DOHH2 (cell line): Measurements from ENCODE around the gene NAV2.

Source experiments
- H3F3A ChIP-seq: fragments of 200-600 bp; sonication (generic), shearing (Covaris generic); 2 replicates; pipeline ENCODE4 v1.6.0; 2016; ENCODE audit warnings: antibody characterized with exemption, mild to moderate bottlenecking; ENCODE audit not compliant: control insufficient read depth, insufficient read depth
- H3K27ac ChIP-seq: fragments of 200-600 bp; sonication (generic); 2 replicates; pipeline ENCODE4 v1.5.1; 2014; ENCODE audit warnings: low read depth, mild to moderate bottlenecking, low read length, moderate library complexity
- H3K27me3 ChIP-seq: fragments of 200-600 bp; sonication (generic); 2 replicates; pipeline ENCODE4 v1.6.1; 2014; ENCODE audit warnings: mild to moderate bottlenecking, low read length, mixed read lengths; ENCODE audit not compliant: control insufficient read depth
- H3K36me3 ChIP-seq: fragments of 200-600 bp; sonication (generic); 2 replicates; pipeline ENCODE4 v1.6.1; 2014; ENCODE audit warnings: mild to moderate bottlenecking, low read length, moderate library complexity, mixed read lengths; ENCODE audit not compliant: control insufficient read depth
- H3K4me1 ChIP-seq: fragments of 200-600 bp; sonication (generic); 2 replicates; pipeline ENCODE4 v1.6.1; 2014; ENCODE audit warnings: mild to moderate bottlenecking, low read length, mixed read lengths; ENCODE audit not compliant: control insufficient read depth
- H3K4me2 ChIP-seq: fragments of 200-600 bp; sonication (generic); 2 replicates; pipeline ENCODE4 v1.6.0; 2014; ENCODE audit warnings: mild to moderate bottlenecking, low read length, moderate library complexity
- H3K4me3 ChIP-seq: fragments of 200-600 bp; sonication (generic); 2 replicates; pipeline ENCODE4 v1.5.1; 2014; ENCODE audit warnings: mild to moderate bottlenecking, low read length, mixed read lengths
- H3K79me2 ChIP-seq: fragments of 200-600 bp; sonication (generic); 2 replicates; pipeline ENCODE4 v1.6.1; 2014; ENCODE audit warnings: mild to moderate bottlenecking, low read length, mixed read lengths; ENCODE audit not compliant: control insufficient read depth
- H3K9me2 ChIP-seq: fragments of 200-600 bp; sonication (generic); replicated peaks from 2 replicates; pipeline ENCODE4 v1.6.1; 2014; ENCODE audit warnings: mild to moderate bottlenecking, low read length, mixed read lengths; ENCODE audit not compliant: control insufficient read depth
- H3K9me3 ChIP-seq: fragments of 200-600 bp; sonication (generic); 2 replicates; pipeline ENCODE4 v1.6.1; 2014; ENCODE audit warnings: antibody characterized with exemption, low read length, mixed read lengths; ENCODE audit not compliant: control insufficient read depth, insufficient read depth
- H4K20me1 ChIP-seq: fragments of 200-600 bp; sonication (generic); 2 replicates; pipeline ENCODE4 v1.6.0; 2014; ENCODE audit warnings: low read depth, mild to moderate bottlenecking, antibody characterized with exemption, low read length, moderate library complexity; ENCODE audit not compliant: control insufficient read depth, insufficient read depth
- EZH2phosphoT487 ChIP-seq: fragments of 200-600 bp; sonication (generic); IDR thresholded peaks from 2 replicates; pipeline ENCODE4 v1.6.1; 2017; ENCODE audit warnings: borderline replicate concordance, mild to moderate bottlenecking, antibody characterized with exemption, low read length, moderate library complexity, mixed read lengths
- TF ChIP-seq, protein P1 (sequence below): fragments of 200-600 bp; sonication (generic); IDR thresholded peaks from one replicate; pipeline ENCODE4 v1.5.1; 2014; ENCODE audit warnings: antibody characterized with exemption, mild to moderate bottlenecking, low read depth, low read length; ENCODE audit not compliant: poor library complexity, severe bottlenecking

NAV2 gene

DNA sequence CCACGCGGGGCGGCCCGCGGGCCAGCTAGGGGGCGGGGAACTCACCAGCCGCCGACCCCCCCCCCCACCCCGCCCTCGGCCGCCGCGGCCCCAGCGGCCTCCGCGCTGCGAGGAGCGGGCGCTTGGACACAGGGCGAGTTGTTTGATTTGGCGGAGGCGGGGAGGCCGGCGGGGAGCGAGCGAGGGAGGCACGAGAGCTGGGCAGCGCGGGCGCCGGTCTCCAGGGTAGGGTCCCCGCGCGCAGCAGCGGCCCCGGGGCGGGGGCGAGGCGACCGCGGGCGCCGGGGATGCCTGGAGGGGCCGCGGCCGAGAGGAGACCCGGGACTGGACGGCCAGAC, 64.4 kb downstream of the NAV2 start:
- peaks cover 42% of the 10 kb centered on the region for H3K27me3 ChIP-seq
- H3K4me1 ChIP-seq: no peaks in the 10 kb centered on the region
- TF ChIP-seq EZH2phosphoT487: no peak
- TF ChIP-seq, protein P1, sequence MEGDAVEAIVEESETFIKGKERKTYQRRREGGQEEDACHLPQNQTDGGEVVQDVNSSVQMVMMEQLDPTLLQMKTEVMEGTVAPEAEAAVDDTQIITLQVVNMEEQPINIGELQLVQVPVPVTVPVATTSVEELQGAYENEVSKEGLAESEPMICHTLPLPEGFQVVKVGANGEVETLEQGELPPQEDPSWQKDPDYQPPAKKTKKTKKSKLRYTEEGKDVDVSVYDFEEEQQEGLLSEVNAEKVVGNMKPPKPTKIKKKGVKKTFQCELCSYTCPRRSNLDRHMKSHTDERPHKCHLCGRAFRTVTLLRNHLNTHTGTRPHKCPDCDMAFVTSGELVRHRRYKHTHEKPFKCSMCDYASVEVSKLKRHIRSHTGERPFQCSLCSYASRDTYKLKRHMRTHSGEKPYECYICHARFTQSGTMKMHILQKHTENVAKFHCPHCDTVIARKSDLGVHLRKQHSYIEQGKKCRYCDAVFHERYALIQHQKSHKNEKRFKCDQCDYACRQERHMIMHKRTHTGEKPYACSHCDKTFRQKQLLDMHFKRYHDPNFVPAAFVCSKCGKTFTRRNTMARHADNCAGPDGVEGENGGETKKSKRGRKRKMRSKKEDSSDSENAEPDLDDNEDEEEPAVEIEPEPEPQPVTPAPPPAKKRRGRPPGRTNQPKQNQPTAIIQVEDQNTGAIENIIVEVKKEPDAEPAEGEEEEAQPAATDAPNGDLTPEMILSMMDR: no peak
- no peaks in the 10 kb centered on the region for H4K20me1 ChIP-seq
- no peaks in the 10 kb centered on the region for H3F3A ChIP-seq
- H3K9me2 ChIP-seq: no peaks in the 10 kb centered on the region
- no peak overlapping the region for H3K4me2 ChIP-seq
- H3K27ac ChIP-seq: no peak overlapping the region
- H3K4me3 ChIP-seq: no peak overlapping the region
- no peaks in the 10 kb centered on the region for H3K79me2 ChIP-seq
- H3K36me3 ChIP-seq: no peaks in the 10 kb centered on the region
- H3K9me3 ChIP-seq: no peaks in the 10 kb centered on the region

DNA sequence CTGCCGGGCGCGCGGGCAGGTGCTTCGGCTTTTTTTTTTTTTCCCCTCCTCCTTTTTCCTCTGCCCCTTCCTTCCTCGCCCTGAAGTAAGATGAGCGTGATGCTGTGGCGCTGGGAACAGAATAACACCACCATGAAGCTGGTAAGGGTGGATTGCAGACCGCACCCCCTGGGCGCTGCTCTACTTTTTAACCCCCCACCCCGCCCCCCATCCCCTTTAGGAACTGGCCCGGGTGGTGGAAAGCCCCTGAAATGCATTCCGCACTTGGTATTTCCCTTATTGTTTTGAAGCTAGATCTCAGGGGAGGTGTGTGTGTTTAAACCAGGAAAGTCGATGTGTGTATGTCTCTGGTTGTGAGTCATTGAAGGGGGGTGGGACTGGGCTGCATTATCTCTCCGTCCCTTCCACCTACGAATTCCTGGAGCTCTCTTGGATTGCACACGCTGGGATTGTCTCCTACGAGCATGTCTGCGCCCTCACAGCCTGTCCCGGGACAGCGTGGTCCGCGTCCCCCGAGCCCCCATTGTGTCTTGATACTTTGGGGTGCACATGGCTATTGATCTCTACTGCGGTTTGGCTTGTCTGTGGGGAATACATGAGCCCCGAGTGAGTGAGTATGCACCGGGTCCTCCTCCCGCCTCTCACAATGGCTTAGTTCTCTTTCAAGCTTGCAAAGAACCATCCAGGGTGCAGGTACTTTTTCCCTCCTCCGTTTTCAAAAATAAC, 64.9 kb downstream of the NAV2 start:
- no peaks in the 10 kb centered on the region for H3K36me3 ChIP-seq
- H3K4me3 ChIP-seq: no peak overlapping the region
- no peaks in the 10 kb centered on the region for H3K79me2 ChIP-seq
- no peaks in the 10 kb centered on the region for H3K9me2 ChIP-seq
- peaks cover 42% of the 10 kb centered on the region for H3K27me3 ChIP-seq
- H3F3A ChIP-seq: no peaks in the 10 kb centered on the region
- no peaks in the 10 kb centered on the region for H4K20me1 ChIP-seq
- H3K9me3 ChIP-seq: no peaks in the 10 kb centered on the region
- H3K4me1 ChIP-seq: no peaks in the 10 kb centered on the region
- H3K4me2 ChIP-seq: no peak overlapping the region
- no peak overlapping the region for H3K27ac ChIP-seq
- TF ChIP-seq, protein P1: no peak
- TF ChIP-seq EZH2phosphoT487: no peak

DNA sequence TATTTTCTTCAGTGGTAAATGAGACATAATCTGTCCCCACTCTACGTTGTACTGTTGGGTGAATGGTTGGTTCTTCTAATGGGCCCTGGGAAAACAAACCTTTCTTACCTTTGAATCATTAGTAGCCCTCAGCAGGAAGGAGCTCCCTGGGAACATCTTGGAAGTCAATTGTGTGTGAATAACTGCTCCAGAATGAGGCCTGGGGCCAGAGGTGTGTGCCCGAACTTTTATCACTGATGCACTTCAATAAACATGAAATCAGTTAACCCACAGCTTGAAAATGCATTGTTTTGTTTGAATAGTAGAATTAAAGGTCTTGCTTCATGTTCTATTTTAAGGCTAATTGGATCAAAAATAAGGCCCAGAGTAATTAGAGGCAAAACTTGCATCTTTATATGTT, 67.1 kb downstream of the NAV2 start:
- no peaks in the 10 kb centered on the region for H3K79me2 ChIP-seq
- H3K4me3 ChIP-seq: no peak overlapping the region

More for the DNA sequence above, 67.1 kb downstream of the NAV2 start:
- TF ChIP-seq, protein P1: no peak
- TF ChIP-seq EZH2phosphoT487: no peak
- Histone ChIP-seq H3K9me3 (no peaks in the 10 kb centered on the region), H3K27ac (no peak overlapping the region), H3K4me2 (no peak overlapping the region), H3K36me3 (no peaks in the 10 kb centered on the region), H3K9me2 (no peaks in the 10 kb centered on the region), H4K20me1 (no peaks in the 10 kb centered on the region), H3K27me3 (peaks cover 38% of the 10 kb centered on the region), H3F3A (no peaks in the 10 kb centered on the region), H3K4me1 (no peaks in the 10 kb centered on the region)
